ENCODE measurements around the gene FHOD3. TPM values are rescaled to one million over a fixed set of nuclear protein-coding genes. Genes with fewer than 3 reads are reported as not detected.

FHOD3 gene
- total RNA-seq, 4 donors from 2014 or later, result 24.1 to 51.4 (median 33.8) TPM

DNA sequence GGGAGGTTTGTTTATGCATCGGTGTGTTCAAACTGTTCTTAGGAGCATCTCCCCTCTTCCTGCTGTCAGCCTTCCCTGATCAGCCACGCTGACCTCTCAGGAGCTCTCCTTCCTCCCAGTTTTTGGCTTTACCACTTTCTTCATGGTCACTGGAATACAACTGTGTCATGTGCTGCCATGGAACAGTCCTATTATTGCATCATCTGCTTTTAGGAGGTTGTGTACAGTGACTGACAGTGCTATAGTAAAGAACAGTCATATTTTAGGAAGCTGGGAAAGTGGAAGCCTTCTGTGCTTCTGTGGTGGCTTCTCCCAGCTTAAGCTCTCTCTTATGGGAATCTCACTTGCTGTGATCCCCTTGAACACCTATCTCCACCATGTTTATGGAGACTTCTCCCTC, 365.8 kb downstream of the FHOD3 start:
- WGBS, result 63% methylated on average over 2 of the region's 2 CpGs
- H3K36me3 ChIP-seq, result no peaks in the 10 kb centered on the region
- no peaks in the 10 kb centered on the region for H3K27me3 ChIP-seq
- no peak for DNase-seq (ENCODE audit: extremely low spot score)
- H3K4me1 ChIP-seq, result peaks cover 0 to 6% (median 4%) of the 10 kb centered on the region in 4 donors
- H3K27ac ChIP-seq (replicated peaks in 1 of 4), result peak overlapping the region in 1 of 4 donors; percentile 17
- TF ChIP-seq POLR2AphosphoS5 (IDR thresholded peaks at IDR 0.05), result no peak
- TF ChIP-seq, protein P1, sequence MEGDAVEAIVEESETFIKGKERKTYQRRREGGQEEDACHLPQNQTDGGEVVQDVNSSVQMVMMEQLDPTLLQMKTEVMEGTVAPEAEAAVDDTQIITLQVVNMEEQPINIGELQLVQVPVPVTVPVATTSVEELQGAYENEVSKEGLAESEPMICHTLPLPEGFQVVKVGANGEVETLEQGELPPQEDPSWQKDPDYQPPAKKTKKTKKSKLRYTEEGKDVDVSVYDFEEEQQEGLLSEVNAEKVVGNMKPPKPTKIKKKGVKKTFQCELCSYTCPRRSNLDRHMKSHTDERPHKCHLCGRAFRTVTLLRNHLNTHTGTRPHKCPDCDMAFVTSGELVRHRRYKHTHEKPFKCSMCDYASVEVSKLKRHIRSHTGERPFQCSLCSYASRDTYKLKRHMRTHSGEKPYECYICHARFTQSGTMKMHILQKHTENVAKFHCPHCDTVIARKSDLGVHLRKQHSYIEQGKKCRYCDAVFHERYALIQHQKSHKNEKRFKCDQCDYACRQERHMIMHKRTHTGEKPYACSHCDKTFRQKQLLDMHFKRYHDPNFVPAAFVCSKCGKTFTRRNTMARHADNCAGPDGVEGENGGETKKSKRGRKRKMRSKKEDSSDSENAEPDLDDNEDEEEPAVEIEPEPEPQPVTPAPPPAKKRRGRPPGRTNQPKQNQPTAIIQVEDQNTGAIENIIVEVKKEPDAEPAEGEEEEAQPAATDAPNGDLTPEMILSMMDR (IDR thresholded peaks at IDR 0.05), result no peak
- TF ChIP-seq POLR2A (IDR thresholded peaks at IDR 0.05; ENCODE audit: low read depth), result no peak
- no peak for TF ChIP-seq EP300 (IDR thresholded peaks at IDR 0.05)
- intact Hi-C loops (cut with DNase I), result no loop called here
- no peak overlapping the region for H3K4me3 ChIP-seq
- no peaks in the 10 kb centered on the region for H3K9me3 ChIP-seq

DNA sequence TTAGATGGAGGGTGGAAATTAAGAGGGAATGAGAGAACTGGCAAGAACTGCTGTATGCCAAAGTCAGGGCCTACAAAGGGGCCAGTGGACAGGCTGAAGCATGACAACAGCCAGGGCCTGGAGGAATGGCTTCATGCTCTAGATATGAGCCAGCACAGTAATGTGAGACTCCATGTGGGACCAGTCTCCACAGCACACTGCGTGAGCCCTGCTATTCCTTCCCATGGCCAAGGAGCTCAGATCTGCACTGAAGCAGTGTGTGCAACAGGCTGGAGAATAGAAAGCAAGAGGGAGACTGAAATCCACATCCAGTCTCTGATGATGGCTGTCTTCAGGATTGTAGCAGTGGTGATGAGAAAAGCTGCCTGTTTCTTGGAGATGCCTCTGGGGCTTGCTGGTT, 368.4 kb downstream of the FHOD3 start:
- Histone ChIP-seq H3K4me3 (no peak overlapping the region), H3K4me1 (peaks cover 2 to 9% (median 6%) of the 10 kb centered on the region in 4 donors), H3K36me3 (no peaks in the 10 kb centered on the region), H3K9me3 (no peaks in the 10 kb centered on the region), H3K27ac (replicated peaks in 1 of 4) (no peak overlapping the region), H3K27me3 (no peaks in the 10 kb centered on the region)
- WGBS, result 62% methylated on average over 1 of the region's 1 CpG
- no peak for DNase-seq (ENCODE audit: extremely low spot score)
- TF ChIP-seq, protein P1 (IDR thresholded peaks at IDR 0.05), result no peak
- TF ChIP-seq POLR2AphosphoS5 (IDR thresholded peaks at IDR 0.05) (no peak), POLR2A (IDR thresholded peaks at IDR 0.05; ENCODE audit: low read depth) (no peak), EP300 (IDR thresholded peaks at IDR 0.05) (no peak)
- intact Hi-C loops (cut with DNase I), result no loop called here

DNA sequence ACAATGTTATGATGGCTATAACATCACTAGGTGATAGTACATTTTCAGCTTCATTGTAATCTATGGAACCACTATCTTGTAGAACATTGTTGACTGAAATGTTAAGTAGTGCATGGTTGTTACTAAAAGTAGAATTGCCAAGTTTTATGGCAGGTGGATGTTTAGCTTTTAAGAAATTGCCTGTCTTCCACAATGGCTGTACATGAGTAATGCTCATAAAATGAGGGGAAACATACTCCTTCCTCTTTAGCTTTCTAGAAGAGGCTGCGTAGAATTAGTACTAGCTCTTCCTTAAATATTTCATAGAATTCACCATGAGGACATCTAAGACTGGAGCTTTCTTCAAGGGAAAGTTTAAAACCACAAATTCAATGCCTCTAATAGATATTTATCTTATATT, 370.3 kb downstream of the FHOD3 start:
- DNase-seq (ENCODE audit: extremely low spot score), result no peak
- WGBS, result 84% methylated on average over 1 of the region's 1 CpG
- no peak for TF ChIP-seq POLR2AphosphoS5 (IDR thresholded peaks at IDR 0.05)
- TF ChIP-seq, protein P1 (IDR thresholded peaks at IDR 0.05), result no peak
- H3K36me3 ChIP-seq, result no peaks in the 10 kb centered on the region
- H3K4me3 ChIP-seq, result no peak overlapping the region
- H3K27me3 ChIP-seq, result no peaks in the 10 kb centered on the region
- intact Hi-C loops (cut with DNase I), result no loop called here
- no peak overlapping the region for H3K27ac ChIP-seq (replicated peaks in 1 of 4)
- peaks cover 10 to 18% (median 13%) of the 10 kb centered on the region in 4 donors for H3K4me1 ChIP-seq
- H3K9me3 ChIP-seq, result no peaks in the 10 kb centered on the region

DNA sequence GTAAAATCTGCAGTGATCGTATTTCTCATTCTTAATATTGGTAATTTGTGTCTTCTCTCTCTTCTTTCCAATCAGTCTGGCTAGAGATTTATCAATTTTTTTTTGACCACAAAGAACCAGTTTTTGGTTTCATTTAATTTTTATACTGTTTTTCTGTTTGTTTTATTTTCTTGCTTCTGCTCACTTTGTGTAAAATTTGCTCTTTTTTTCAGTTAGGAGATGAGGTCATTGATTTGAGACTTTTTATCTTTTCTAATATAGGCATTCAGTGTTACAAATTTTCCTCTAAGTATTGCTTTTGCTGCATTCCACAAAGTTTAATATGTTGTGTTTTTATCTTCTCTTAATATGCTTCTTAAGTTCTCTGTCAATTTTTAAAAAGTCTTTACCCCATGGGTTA, 370.8 kb downstream of the FHOD3 start:
- no peak for DNase-seq (ENCODE audit: extremely low spot score)
- peaks cover 10 to 22% (median 12%) of the 10 kb centered on the region in 4 donors for H3K4me1 ChIP-seq
- H3K27ac ChIP-seq (replicated peaks in 1 of 4), result no peak overlapping the region
- intact Hi-C loops (cut with DNase I), result no loop called here
- H3K27me3 ChIP-seq, result no peaks in the 10 kb centered on the region
- WGBS, result 98% methylated on average over 1 of the region's 1 CpG
- TF ChIP-seq, protein P1 (IDR thresholded peaks at IDR 0.05), result no peak
- TF ChIP-seq EP300 (IDR thresholded peaks at IDR 0.05) (no peak), POLR2AphosphoS5 (IDR thresholded peaks at IDR 0.05) (no peak)
- H3K9me3 ChIP-seq, result no peaks in the 10 kb centered on the region
- no peaks in the 10 kb centered on the region for H3K36me3 ChIP-seq
- no peak overlapping the region for H3K4me3 ChIP-seq

Data from esophagus muscularis mucosa (tissue), 4 donors.